GM12874 (cell line): ENCODE data around the gene SEC14L5.
A peak's percentile ranks its signal among the peaks of the same experiment; 100 is the strongest.

ENCODE experiments used
- TF ChIP-seq, protein P1 (sequence below): IDR thresholded peaks from 2 replicates; pipeline ENCODE4 v1.5.1; 2011; ENCODE audit warnings: low read depth, mild to moderate bottlenecking, control low read depth, low read length, moderate library complexity; ENCODE audit not compliant: insufficient read depth

SEC14L5 gene

DNA sequence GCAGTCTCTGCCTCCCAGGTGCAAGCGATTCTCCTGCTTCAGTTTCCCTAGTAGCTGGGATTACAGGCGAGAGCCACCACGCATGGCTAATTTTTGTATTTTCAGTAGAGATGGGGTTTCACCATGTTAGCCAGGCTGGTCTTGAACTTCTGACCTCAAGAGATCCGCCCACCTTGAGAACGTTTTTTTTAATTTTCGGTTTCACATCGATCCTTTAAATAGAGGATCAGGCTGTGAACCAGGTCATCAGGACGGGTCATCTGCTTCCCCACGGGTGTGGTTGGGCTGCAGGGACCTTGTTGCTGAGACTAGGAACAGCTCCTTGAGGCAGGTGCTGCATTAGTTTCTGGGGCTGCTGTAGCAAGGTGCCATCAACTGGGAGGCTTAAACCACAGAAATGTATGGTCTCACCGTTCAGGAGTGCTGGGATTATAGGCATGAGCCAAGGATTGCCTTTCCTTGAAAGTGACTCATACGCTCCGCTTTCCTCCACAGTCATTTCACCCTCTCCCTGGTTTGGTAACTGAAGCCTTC lies 83.5 kb downstream of the SEC14L5 start:
- TF ChIP-seq, protein P1, sequence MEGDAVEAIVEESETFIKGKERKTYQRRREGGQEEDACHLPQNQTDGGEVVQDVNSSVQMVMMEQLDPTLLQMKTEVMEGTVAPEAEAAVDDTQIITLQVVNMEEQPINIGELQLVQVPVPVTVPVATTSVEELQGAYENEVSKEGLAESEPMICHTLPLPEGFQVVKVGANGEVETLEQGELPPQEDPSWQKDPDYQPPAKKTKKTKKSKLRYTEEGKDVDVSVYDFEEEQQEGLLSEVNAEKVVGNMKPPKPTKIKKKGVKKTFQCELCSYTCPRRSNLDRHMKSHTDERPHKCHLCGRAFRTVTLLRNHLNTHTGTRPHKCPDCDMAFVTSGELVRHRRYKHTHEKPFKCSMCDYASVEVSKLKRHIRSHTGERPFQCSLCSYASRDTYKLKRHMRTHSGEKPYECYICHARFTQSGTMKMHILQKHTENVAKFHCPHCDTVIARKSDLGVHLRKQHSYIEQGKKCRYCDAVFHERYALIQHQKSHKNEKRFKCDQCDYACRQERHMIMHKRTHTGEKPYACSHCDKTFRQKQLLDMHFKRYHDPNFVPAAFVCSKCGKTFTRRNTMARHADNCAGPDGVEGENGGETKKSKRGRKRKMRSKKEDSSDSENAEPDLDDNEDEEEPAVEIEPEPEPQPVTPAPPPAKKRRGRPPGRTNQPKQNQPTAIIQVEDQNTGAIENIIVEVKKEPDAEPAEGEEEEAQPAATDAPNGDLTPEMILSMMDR, result no peak

DNA sequence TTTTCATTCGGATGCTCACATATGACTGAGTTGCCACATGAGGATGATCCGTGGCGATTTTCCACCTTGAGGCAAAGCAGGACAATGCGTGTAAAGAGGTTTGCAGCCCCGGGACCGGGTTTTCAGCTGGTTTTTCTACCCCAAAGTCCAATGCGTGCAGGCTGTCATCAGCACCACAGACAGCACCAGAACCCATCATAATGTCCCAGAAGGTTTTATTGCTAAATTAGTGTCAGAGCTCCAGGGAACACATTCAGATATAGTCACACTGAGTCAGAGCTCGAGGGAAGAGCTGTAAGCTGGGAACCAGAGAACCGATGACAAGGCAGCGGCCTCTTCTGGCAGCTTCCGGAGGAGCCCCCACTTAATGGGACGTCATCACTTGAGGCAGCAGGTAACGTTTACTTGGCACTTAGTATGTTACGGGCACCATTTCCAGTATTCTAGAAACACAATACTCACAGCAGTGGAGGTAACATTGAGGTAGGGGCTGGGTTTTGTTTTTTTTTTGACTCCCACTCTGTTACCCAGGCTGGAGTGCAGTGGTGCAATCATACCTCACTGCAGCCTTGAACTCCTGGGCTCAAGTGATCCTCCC lies 84.5 kb downstream of the SEC14L5 start:
- TF ChIP-seq, protein P1, result no peak

DNA sequence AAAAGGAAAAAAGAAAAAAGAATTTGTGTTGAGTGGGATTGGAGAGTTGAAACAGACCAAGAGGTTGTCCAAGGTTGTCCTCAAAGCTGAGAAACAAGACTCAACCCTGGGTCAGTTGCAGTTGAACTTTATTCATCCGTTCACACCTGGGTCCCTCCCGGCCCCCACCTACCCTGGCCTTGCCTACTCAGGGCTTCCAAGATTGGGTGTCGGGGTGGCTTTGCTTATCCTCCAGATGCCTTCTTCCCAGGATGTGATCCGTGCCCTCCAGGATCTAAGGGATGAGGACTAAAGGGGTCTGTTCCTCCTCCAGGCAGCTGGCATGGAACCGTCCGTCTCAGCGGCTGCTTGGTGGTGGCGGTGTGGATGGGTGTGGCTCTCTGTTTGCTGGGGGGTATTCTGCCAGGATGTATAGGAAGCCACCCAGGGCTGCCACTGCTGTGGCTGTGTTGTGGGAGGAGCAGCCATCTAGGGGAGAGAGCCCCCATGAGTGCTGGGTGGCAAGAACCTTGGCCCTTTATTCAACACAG lies 85.9 kb downstream of the SEC14L5 start:
- TF ChIP-seq, protein P1, result no peak

DNA sequence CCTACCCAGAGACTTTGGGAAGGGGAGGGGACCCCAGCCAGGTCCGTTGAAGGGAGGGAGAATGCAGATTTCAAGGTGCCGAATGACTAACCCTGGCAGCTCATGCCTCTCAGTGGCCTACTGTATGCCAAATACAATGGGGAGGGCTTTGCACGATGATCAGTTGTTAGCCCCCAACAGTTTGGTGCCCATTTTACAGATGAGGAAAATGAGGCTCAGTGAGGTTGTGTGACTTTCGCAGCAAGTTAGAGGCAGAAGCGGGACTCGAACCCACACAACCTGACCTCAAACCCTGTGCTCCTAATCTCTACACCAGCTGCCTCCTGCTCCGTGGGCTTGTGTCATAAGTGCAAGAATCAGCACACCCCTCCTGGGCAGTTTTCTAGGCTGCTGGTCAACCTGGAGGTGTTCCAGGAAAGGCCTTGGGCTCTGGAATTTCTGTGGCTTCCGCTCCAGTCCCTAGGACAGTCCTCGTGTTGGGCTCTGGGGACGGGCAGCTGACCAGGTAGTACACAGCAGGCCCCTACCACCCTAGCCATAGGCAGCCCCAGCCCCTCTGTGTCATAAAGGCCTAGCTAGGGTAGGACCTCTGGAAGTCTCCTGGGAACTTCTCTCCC lies 87.5 kb downstream of the SEC14L5 start:
- TF ChIP-seq, protein P1, result no peak

DNA sequence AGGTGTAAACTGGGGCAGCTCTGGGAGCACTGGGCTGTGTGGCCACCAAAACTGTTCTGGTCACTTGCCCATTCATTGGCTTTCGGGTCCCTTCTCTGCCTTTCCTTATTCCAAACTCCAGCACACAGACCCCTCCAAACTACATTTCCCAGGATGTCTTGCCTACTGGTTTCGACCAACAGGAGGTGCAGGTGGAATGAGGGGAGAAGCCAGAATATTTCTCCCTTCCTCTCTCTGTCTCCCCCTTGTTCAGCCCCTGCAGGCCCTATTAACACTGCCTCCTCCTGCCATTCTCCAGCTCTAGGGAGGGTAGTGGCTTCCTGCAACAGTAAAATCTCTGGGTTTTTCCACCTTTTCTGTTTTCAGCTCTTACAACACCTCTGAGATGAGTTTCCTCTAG lies 88.8 kb downstream of the SEC14L5 start:
- TF ChIP-seq, protein P1, result no peak

DNA sequence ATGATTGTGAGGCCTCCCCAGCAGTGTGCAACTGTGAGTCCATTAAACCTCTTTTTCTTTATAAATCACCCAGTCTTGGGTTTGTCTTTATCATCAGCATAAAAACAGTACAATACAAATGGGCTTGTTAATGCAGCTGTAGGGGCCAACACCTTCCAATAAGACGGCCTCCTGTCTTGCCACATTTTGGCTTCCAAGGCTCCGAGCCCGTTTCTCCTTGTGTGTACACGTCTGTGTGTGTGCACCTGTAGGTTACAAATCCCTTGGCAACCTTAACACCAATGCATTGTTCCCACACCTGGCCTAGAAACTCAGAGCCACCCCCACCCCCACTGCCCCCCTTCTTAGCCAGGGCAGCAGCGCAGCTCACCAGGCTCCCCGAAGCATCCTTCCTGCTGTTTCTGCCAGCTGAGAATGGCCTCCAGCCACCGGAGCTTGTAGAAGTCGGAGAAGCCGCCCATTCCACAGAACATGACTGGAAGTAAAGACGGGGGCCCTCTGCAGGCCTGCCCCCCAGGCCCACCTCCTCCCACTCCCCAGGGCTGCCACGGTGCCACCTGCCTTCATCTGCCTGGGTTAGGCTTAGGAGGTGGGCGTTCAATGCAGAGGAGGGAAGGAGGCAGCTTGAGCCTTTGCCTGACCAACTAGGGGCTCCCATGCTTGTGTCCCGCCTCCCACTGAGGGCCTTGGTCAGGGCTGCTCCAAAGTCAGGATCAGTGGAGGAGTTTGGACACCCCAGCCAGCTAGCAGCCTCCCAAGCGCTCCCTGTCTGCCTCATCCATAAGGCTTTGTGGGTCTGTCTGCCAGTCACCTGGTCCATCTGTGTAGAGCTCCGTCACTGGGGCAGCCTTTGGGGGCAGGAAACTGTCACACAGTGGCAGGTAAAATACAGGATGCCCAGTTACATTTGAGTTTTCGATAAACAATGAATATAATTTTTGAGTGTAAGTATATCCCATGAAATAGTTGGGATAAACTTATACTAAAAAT lies 97.0 kb downstream of the SEC14L5 start:
- TF ChIP-seq, protein P1, result no peak

DNA sequence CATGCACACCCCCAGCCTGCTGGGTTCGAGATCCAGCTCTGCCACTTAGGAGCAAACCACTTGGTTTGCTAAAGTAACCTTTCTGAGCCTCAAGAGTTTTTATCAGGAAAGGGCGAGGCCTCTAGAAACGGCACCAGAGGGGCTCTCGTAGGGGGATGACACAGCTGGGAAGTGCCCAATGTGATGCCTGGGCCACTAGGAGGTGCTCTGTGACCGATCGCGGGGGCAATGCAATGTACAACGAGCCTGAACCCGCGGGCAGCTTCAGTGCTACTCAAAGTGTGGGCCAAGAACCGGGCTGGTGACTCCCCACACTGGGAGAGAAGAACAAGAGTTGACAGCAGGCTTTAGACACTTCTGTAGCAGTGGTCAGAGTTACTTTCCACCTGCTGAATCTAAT lies 98.2 kb downstream of the SEC14L5 start:
- TF ChIP-seq, protein P1, result peak; percentile 80
